GM21515 (cell line): ENCODE measurements around the gene ERI3.
A peak's percentile ranks its signal among the peaks of the same experiment; 100 is the strongest.

ENCODE experiments used
- ATAC-seq: cut with Tn5 transposase; IDR thresholded peaks from one replicate; pipeline ENCODE4 v1.9.1; 2021; ENCODE audit not compliant: unreplicated experiment

ERI3 gene, protein sequence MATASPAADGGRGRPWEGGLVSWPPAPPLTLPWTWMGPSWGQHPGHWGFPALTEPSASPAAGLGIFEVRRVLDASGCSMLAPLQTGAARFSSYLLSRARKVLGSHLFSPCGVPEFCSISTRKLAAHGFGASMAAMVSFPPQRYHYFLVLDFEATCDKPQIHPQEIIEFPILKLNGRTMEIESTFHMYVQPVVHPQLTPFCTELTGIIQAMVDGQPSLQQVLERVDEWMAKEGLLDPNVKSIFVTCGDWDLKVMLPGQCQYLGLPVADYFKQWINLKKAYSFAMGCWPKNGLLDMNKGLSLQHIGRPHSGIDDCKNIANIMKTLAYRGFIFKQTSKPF

DNA sequence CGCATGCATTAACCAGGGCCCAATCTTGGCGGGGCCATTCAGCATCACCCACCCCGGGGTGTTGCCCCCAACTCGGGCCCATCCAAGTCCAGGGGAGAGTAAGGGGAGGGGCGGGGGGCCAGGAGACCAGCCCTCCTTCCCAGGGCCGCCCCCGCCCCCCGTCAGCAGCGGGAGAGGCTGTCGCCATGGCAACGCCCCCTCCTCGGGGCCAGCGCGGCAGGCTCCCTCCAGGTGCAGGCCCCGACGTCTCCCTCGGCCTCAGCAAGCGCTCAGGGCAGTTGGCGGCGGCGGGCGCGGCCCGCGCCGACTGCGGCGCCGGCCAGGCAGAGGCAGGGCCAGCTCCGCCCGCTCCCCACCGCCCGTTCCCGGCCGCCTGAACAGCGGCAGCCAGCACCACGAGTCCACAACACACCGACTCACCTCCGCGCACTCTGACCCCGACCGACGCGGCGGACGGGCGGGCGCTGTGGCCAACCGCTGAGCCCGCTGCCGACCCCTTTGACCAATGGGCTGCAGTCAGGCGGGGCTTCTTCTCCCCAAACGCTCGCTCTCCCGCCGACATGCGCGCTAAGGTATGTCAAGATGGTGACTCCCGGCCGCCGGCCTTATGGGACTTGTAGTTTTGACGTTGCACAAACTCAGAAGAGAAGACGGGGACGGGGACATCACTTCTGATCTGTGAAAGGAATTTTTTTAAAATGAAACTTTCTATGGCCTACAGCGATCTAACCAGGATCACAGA, at the start of gene ERI3:
ERI3 (minus strand) TSS at position 418 of the 742 bp plus-strand sequence; CDS start at position 187, 231 bp downstream.
- peak; percentile 96 for ATAC-seq

DNA sequence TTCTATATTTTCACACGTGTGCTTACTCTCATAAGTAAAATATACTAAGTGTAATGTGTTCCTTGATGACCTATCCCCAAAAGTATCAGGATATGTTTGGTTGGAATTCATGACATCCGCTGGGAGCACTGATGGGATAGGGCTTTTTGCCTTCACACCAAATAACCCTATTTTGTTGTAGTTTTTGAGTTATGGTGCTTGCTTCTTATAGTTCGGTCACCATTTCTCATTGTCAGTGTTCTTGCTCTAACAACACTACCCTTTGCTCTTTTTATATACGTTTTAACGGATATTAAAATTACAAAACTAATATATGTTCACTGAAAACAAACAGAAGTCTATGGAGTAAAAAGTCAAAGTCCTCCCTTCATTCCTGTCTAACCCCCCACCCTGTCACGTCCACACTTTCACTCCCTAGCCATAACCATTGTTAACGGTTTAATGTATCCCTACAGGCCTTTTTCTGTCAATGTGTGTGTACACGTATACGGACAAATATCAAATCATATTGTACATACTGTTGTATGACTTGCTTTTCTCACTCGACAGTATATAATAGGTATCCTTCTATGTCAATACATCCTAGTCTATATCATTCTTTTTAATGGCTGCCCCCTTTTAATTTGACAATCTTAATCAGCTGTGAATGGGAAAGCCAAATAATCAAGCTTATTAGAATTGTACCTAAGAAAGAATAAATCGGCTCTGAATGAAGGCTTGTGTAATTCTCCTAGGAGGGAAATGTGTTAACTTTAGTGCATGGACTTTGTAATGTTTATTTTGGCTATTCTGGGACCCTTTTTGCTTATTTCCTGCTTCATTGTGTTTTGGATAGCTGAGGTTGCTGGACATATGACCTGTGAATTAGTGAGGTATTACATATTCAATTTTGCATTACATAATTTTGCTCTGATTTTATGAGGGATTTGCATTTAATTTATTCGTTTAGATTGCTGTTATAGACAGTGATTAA, 46.5 kb upstream of the ERI3 start:
- ATAC-seq: no peak

DNA sequence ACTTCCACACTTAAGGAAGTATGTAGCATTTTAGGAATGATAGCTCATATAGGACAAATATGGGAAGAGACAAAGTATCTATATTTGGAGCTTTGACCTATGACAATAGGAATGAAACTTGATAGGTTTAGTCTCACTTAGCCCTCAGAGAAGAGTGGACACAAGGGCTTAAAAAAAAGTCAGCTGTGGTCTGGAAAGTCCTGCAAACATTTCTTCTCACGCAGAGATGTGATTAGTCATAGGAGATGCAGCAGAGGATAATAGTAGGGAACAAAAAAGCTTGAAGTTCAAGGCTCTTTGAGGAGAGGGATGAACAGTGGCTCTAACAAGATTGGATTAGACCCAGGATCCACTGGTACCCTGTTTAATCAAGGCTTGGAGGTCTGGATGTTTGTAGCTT, 35.2 kb upstream of the ERI3 start:
- ATAC-seq: no peak

DNA sequence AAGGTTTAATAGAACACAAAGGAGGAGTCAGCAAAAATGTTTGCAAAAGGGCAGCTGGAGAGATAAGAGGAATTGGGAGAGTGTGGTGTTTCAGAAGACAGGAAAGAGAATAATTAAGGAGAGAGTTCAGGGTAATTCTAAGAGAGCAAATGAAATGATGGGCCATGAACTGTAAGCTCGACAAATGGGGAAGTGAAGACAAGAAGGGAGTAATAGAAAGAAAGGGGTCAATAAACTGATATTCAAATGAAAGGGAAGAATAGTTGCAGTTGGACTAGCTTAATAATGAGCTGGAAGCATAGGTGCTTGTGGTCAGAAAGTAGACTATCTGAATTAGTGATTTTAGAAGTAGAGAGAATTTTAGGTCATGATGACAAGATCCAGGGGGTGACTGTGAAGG, 34.4 kb upstream of the ERI3 start:
- ATAC-seq: no peak

DNA sequence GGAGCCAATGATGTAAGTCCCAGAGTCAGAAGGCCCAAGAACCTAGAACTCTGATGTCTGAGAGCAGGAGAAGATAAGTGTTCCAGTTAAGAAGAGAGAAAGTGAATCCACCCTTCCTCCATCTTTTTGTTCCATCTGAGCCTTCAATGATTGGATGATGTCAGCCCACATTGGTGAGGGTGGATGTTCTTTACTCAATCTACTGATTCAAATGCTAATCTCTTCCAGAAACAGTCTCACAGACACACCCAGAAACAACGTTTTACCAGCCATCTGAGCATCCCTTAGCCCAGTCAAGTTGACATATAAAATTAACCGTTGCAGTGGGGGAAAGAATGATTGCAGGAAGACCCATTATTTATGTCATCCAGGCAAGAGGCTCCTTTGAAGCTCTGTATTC, 33.5 kb upstream of the ERI3 start:
- no peak for ATAC-seq

DNA sequence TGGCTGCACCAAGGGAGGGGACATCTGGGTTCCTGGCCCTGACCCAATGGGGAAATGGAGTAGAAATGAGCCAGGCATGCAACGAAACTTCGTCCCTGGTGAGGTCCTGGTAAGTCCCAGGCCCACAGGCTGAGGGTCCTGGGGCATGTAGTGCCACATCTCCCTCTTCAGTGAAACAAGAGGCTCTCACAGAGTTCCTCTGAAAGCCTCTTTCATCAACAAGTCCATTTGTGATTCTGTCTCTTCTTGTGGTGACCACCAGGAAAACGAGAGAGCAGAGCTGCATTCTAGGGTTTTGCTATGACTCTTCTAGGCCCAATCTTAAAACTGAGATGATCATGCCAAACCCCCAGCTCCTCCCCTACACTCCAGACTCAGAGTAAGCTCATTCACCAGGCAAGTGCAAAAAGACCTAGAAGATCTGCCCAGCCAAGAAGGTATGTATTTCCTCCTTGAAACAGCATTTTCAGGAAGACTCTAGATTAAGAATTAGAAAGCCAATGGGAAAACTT, 25.7 kb upstream of the ERI3 start:
- ATAC-seq: no peak

DNA sequence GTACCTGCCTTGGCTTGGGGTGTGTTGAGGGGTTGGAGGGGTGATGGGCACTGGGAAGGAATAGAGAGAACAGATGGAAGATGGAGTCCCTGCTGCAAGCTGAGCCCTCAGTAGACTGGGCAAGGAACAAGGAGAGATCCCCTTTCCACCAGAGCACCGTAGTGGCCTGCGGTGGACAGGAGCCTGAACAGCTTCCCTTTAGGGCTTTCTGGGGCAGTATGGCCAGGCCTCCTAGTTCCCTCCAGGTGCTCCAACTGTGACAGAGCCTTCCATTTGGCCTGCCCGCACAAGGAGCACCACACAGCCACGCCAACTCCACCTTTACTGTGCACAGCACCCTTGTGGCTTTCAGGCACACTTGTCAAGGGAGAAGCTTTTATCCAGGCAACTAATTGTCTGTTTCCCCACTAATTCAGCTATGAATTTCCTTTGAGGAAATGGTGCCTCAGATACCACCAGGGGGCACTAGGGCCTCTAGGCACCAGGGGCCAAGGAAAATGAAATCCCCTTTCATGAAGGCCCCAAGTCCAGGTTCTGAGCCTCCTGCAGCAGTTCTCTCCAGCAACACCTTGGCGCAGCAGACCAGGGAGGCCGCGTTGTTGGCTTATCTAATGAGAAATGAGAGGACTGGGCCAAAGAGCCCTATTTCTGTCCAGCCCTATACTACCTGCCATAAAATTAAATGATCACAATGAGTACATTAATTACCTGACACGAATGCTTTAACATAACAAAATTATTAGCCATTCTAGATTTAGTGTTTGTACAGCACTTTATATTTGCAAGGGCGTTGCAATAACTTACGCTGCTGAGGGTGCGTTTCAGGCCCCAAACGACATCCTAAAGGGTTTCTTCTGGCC, 23.1 kb upstream of the ERI3 start:
- no peak for ATAC-seq

DNA sequence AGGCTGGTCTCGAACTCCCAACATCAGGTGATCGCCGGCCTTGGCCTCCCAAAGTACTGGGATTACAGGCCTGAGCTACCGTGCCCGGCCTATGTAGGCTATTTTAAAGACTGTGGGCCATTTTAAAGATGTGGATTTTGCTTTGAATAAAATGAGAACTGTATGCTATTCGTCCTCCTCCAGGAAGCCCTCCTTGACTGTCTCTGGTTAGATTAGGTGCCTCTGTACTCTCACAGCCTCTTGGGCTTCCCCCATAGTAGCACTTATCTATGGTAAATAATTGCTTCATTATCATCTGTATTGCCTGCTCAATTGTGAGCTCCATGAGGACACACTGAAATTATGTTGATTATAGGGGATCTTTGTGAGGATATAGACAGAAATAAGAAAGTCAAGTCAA, 20.5 kb upstream of the ERI3 start:
- ATAC-seq: no peak

DNA sequence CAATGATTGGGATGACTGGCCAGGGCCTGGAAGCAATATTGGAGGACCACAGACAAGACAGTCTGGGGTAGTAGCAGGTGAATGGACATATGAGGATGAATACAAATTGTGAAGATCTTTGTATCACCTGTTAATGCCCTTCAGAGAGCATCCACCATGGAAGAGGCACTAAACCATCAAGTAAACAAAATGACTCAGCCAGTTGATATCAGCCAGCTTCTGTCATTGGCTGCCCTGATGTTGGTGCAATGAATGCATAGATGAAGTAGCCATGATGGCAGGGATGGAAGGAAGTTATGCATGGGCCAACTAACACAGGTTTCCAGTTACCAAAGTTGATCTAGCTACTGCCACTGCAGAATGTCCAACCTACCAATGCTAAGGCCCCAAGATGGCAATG, 16.1 kb upstream of the ERI3 start:
- no peak for ATAC-seq

DNA sequence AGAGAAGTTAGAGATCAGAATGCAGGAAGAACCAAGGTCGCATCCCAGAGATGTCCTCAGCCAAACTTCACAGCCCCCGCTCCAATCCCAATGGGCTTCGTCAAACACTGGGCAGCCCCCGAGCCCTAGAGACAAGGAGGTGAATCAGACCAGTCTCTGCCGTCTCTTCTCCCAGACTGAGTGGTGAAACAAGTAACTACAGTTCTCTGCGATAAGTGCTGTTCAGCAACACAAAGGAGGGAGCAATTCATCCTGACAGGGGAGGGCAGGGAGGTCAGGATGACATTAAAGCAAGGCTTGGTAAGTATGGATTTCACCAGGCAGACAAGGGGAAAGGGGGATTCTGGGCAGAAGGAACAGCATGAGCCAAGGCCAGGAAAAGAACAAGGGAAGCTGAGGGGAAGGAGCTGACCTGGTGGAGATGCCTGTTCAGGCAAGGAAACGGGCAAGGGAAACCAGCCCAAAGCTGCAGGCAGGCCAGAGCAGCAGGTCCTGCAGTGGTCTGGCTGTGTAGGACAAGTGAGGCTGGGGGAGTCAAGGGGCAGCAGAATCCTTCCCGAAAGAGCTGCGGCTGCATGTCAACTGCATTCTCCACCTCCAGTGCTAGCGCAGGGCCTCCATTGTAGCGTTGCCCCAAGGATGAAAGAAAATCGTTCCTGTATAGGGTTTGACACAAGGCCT, 13.6 kb upstream of the ERI3 start:
- no peak for ATAC-seq

DNA sequence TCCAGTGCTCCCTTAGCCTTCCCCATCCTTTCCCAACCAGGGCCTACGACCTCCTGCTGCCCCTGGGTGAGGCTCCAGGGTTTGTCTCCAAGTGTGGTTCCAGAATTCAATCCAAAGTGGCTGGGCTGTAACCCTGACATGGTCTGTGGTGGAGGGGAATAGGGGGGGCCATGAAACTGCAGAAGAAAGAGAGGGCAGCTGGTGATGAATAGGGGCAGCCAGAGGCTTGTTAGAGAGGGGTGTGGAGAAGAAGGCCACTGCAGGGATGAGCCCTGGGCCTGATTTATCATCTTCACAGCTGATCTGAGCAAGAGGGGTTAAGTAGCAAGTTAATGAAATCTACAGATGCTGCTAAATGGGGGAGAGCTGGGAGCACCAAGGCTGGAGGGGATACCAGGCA, 12.9 kb upstream of the ERI3 start:
- ATAC-seq: no peak

DNA sequence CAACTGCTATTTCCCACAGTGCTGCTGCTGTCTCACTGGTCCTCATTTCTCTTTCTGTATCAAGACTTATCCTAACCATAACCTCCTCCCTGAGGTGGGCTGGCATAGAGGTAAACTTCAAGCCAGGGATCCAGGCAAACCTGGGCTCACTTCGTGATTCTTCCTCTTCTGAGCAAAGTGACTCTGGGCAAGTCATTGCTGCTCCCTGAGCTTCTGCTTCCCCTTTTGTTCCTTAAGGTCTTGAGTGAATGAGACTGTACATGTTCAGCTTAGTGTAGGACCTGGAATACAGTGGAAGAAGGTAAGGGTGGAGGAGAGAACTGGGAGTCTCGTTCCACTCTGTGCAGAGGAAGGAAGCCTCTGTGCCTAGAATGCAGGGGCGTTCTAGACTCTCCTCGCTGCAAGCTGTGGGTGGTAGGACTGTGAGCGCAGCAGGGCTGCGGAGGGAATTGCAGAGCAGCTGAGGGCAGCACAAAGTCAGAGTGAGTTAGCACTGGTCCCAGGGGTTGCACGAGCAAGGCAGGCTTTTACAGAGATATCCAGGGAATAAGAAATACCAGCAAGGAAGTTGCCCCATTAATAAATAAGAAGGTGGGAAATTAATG, 11.4 kb upstream of the ERI3 start:
- no peak for ATAC-seq

DNA sequence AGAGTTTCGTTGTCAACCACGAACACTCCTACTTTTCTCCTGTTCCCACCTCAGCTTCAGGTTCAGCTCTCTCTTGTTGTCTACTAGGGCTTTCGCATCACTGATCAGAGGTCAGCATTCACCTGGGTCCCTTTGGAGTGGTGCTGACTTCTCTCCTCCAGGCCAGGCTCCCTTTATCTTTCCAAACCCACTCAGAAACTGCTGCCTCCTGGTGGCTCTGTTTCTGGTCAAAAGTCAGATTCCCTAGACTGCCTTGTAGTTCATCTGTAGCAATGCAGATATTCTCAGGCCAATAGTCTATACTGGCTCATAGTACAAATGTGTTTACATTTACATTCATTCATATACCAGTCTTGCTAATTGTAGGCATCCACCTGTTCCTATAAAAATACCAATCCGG, 6.4 kb upstream of the ERI3 start:
- ATAC-seq: no peak

DNA sequence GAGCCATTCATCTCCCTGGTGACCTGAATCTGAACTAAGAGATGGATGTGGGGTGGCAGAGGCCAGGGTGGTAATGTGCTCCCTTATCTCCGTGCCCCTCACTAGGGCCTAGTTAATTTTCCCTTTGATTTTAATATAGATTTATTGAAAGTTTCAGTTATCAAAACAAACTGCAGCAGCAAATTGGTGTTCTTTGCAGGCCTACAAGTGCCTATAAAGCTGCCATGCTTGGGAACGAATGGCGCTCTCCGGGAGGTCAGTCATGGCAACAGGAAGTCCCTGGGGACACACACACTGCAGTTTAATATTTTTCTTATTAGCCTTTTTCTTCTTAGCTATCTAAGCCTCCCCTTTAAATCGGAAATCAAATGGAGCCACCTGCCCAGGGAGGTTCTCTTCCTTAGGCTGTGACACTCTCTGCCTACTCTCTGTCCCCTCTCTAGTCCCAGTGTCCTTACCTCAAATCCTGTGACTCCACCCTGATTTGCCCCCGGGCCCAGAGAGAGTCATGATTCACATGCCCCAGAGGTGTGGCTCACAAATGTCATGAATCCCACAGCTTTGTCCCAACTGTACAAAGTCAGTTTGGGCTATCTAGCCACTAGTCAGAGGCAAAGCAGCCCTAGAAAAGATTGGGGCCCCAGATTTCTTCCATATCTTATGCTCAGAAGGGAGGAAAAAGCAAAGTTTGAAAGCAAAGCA, 4.3 kb upstream of the ERI3 start:
- no peak for ATAC-seq

DNA sequence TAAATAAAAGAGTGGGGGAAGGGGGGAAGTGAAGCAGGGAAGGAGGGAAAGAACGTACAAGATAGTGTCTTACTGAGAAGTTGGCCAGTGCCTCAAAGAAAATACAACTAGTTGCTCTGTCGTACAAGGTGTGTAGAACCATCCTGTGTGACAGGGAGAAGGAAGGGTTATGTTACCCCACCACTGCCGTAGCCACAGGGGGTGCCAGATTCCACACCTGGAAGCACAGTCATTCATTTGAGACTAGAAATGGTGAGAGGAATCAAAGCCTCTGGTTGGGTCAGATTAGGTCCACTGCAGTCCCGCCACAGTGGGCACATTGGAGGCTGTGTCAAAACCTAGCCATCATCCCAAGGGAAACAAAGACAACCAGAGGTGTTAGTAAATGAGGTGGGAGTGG, 2.7 kb upstream of the ERI3 start:
- no peak for ATAC-seq

DNA sequence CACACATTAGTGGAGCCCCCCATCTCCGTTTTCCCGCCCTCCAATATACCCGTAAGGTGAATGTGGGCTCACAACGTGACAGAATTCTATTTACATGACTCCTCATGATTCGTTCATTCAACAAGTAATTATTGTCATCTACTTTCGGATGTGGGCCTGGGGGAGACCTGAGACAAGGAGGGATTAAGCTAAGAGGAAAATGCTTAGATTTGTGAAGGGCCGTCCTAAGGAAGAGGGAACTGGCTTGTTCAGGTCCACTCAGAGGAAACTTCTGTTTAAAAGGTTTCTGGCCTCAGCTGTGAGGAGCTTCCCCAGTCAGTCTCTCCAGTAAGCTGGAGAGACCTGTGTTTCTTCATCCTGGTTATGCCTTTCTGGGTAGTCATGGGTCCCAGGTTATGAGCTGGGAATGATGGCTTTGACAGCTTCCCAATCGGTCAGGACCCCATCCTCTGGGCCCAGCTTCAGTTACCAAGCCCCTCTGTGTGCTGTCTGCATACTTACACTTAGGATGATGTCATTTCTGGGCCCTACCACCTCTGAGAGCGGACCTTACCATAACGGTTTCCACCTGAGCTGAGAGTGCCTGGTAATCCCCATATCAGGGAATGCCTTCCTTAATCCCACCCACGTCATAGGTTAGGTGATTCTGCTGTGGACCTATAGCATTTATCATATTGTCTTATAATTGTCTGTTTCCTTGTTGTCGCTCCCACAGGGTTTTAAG, 687 bp upstream of the ERI3 start:
- ATAC-seq: no peak

DNA sequence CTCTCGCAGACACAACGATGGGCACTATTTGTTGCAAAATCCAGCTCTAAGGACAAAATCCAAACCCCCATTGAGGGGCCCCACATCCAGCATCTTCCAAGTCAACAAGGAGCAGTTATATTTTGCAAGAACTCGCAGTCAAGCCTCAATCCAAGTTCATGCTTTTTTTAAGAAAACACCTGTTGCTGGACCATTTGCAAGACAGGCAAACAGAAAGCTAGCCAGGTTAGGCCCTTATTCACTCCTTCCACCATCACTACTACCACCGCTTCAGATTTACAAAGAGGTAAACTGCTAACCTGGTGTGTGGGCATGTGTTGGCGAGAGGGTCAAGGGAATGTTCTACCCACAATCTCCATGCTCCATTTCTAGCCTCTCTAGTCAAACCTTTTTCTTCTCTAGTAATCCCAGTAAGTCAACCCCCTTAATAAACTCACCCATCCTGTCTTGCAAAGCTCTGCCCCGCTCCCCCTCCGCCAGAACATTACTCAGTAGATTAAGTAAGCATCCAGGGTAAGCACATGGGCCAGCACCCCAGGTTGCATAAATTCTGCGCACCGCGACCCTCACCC, 703 bp downstream of the ERI3 start:
- no peak for ATAC-seq

DNA sequence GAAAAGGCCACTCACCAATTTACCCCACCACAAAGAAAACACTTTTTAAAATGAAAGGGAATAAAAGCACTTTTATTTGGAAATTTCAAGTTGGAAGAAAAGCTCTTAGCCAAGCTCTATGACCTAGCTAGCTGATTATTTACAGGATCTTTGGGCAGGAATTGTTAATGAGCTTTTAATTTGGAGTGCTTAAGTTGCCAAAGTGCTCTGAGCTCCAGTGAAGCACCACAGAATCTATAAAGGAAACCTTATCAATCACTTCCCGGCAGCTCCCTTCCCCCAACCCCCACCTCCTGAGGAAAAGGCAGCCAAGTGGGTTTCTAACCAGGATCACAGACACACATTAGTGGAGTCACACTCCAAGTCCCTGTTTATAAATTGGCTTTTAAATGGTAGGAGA, 1.5 kb downstream of the ERI3 start:
- ATAC-seq: no peak
